ENCODE results near the gene HMGXB4.

The HMGXB4 gene

DNA sequence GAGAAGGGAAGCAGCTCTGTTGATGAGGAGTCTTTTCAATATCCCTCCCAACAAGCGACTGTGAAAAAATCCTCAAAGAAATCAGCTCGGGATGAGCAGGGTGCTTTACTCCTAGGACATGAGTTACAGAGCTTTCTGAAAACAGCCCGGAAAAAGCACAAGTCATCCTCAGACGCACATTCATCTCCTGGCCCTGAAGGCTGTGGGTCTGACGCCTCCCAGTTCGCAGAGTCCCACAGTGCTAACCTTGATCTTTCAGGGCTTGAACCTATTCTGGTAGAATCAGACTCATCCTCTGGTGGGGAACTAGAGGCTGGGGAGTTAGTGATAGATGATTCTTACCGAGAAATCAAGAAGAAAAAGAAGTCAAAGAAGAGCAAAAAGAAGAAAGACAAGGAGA is 7.7 kb downstream of the HMGXB4 start:
- Histone ChIP-seq H3K4me2 (ENCODE audit: insufficient read depth, low read length, poor library complexity, severe bottlenecking) (no peak overlapping the region), H2BK15ac (ENCODE audit: low read length) (no peak overlapping the region), H2AK5ac (ENCODE audit: low read depth, low read length) (no peak overlapping the region), H2BK5ac (ENCODE audit: low read length) (no peak overlapping the region), H2BK12ac (ENCODE audit: low read length) (no peak overlapping the region), H3K9ac (ENCODE audit: low read depth, low read length, poor library complexity) (no peak overlapping the region), H3K27ac (replicated peaks; ENCODE audit: low read length) (no peak overlapping the region), H4K91ac (ENCODE audit: low read depth, low read length, poor library complexity) (no peak overlapping the region), H3K4me1 (ENCODE audit: control insufficient read depth in 2 of 2, insufficient read depth in 1 of 2, low read depth in 1 of 2, low read length in 2 of 2) (no peaks in the 10 kb centered on the region), H2AFZ (ENCODE audit: low read length) (no peak overlapping the region), H3K9me3 (replicated peaks in 1 of 2; ENCODE audit: control insufficient read depth in 2 of 2, insufficient read depth in 1 of 2, low read depth in 1 of 2, low read length in 2 of 2) (peaks cover 0 to 4% of the 10 kb centered on the region in 2 donors), H4K8ac (ENCODE audit: low read depth, low read length) (no peak overlapping the region), H3K4me3 (ENCODE audit: low read length in 2 of 2) (no peak overlapping the region), H3K36me3 (replicated peaks in 1 of 2; ENCODE audit: control insufficient read depth in 2 of 2, insufficient read depth in 2 of 2, low read length in 2 of 2) (peaks cover 43 to 96% of the 10 kb centered on the region in 2 donors), H3K14ac (ENCODE audit: low read length) (no peak overlapping the region), H3K27me3 (ENCODE audit: control insufficient read depth in 3 of 3, insufficient read depth in 3 of 3, low read depth in 1 of 3, low read length in 3 of 3) (no peaks in the 10 kb centered on the region), H3K23ac (ENCODE audit: low read depth, low read length, poor library complexity) (no peak overlapping the region), H3K4ac (ENCODE audit: low read length) (no peak overlapping the region), H3K18ac (ENCODE audit: low read length) (no peak overlapping the region), H2BK120ac (ENCODE audit: low read depth, low read length) (no peak overlapping the region), H3K79me1 (ENCODE audit: low read depth, low read length) (peaks cover 1% of the 10 kb centered on the region)
- no peak for DNase-seq (ENCODE audit: low spot score)
- WGBS, 2 donors (ENCODE audit: extremely low coverage in 2 of 2, insufficient read length in 2 of 2, insufficient replicate concordance in 1 of 2), result no CpG with 5 or more reads among the region's 7 CpGs

DNA sequence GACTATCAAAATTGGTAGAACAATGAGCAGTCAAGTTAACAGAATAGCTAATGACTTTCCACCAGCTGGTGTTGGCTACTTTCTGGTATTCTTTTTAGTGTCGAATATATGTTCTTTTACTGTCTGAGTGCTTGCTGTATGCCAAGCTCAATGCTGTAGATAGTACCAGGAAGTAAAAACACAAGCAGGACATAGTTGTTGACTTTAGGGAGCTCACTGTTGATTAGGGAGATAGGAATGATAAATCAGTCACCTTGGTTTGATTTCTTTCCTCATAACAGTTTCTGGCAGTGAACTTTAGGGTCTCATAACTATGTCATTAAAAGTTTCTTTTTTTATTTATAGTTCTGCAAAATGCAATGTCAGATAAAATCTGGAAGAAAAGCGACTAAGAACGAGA is 9.0 kb downstream of the HMGXB4 start:
- peaks cover 0 to 3% of the 10 kb centered on the region in 2 donors for H3K9me3 ChIP-seq (replicated peaks in 1 of 2; ENCODE audit: control insufficient read depth in 2 of 2, insufficient read depth in 1 of 2, low read depth in 1 of 2, low read length in 2 of 2)
- H3K4me1 ChIP-seq (ENCODE audit: control insufficient read depth in 2 of 2, insufficient read depth in 1 of 2, low read depth in 1 of 2, low read length in 2 of 2), result no peaks in the 10 kb centered on the region
- no peak overlapping the region for H2AK5ac ChIP-seq (ENCODE audit: low read depth, low read length)
- H2BK5ac ChIP-seq (ENCODE audit: low read length), result no peak overlapping the region
- H3K79me1 ChIP-seq (ENCODE audit: low read depth, low read length), result peaks cover 1% of the 10 kb centered on the region
- H3K9ac ChIP-seq (ENCODE audit: low read depth, low read length, poor library complexity), result no peak overlapping the region
- H4K8ac ChIP-seq (ENCODE audit: low read depth, low read length), result no peak overlapping the region
- no peak overlapping the region for H3K4me3 ChIP-seq (ENCODE audit: low read length in 2 of 2)
- no peaks in the 10 kb centered on the region for H3K27me3 ChIP-seq (ENCODE audit: control insufficient read depth in 3 of 3, insufficient read depth in 3 of 3, low read depth in 1 of 3, low read length in 3 of 3)
- WGBS, 2 donors (ENCODE audit: extremely low coverage in 2 of 2, insufficient read length in 2 of 2, insufficient replicate concordance in 1 of 2), result no CpG with 5 or more reads among the region's 3 CpGs
- no peak overlapping the region for H2AFZ ChIP-seq (ENCODE audit: low read length)
- H2BK12ac ChIP-seq (ENCODE audit: low read length), result no peak overlapping the region
- no peak overlapping the region for H3K4me2 ChIP-seq (ENCODE audit: insufficient read depth, low read length, poor library complexity, severe bottlenecking)
- no peak overlapping the region for H3K23ac ChIP-seq (ENCODE audit: low read depth, low read length, poor library complexity)
- H3K14ac ChIP-seq (ENCODE audit: low read length), result no peak overlapping the region
- no peak overlapping the region for H3K18ac ChIP-seq (ENCODE audit: low read length)
- DNase-seq (ENCODE audit: low spot score), result no peak
- H3K27ac ChIP-seq (replicated peaks; ENCODE audit: low read length), result no peak overlapping the region
- peaks cover 45 to 99% of the 10 kb centered on the region in 2 donors for H3K36me3 ChIP-seq (replicated peaks in 1 of 2; ENCODE audit: control insufficient read depth in 2 of 2, insufficient read depth in 2 of 2, low read length in 2 of 2)
- H4K91ac ChIP-seq (ENCODE audit: low read depth, low read length, poor library complexity), result no peak overlapping the region
- no peak overlapping the region for H3K4ac ChIP-seq (ENCODE audit: low read length)
- no peak overlapping the region for H2BK15ac ChIP-seq (ENCODE audit: low read length)
- no peak overlapping the region for H2BK120ac ChIP-seq (ENCODE audit: low read depth, low read length)

GRCh38 chr22:35269630-35270029 is 12.3 kb downstream of the HMGXB4 start:
- Histone ChIP-seq H3K18ac (ENCODE audit: low read length) (no peak overlapping the region), H3K4me1 (ENCODE audit: control insufficient read depth in 2 of 2, insufficient read depth in 1 of 2, low read depth in 1 of 2, low read length in 2 of 2) (no peaks in the 10 kb centered on the region), H3K9me3 (replicated peaks in 1 of 2; ENCODE audit: control insufficient read depth in 2 of 2, insufficient read depth in 1 of 2, low read depth in 1 of 2, low read length in 2 of 2) (peaks cover 0 to 3% of the 10 kb centered on the region in 2 donors), H4K91ac (ENCODE audit: low read depth, low read length, poor library complexity) (no peak overlapping the region), H3K9ac (ENCODE audit: low read depth, low read length, poor library complexity) (peak overlapping the region; percentile 46), H3K27ac (replicated peaks; ENCODE audit: low read length) (no peak overlapping the region), H3K4me3 (ENCODE audit: low read length in 2 of 2) (no peak overlapping the region), H2AK5ac (ENCODE audit: low read depth, low read length) (no peak overlapping the region), H2BK5ac (ENCODE audit: low read length) (no peak overlapping the region), H3K4ac (ENCODE audit: low read length) (no peak overlapping the region), H2BK120ac (ENCODE audit: low read depth, low read length) (no peak overlapping the region), H2BK12ac (ENCODE audit: low read length) (no peak overlapping the region), H3K36me3 (replicated peaks in 1 of 2; ENCODE audit: control insufficient read depth in 2 of 2, insufficient read depth in 2 of 2, low read length in 2 of 2) (peaks cover 43 to 99% of the 10 kb centered on the region in 2 donors), H2AFZ (ENCODE audit: low read length) (no peak overlapping the region), H3K14ac (ENCODE audit: low read length) (no peak overlapping the region), H3K4me2 (ENCODE audit: insufficient read depth, low read length, poor library complexity, severe bottlenecking) (no peak overlapping the region), H2BK15ac (ENCODE audit: low read length) (no peak overlapping the region), H3K27me3 (ENCODE audit: control insufficient read depth in 3 of 3, insufficient read depth in 3 of 3, low read depth in 1 of 3, low read length in 3 of 3) (no peaks in the 10 kb centered on the region), H3K79me1 (ENCODE audit: low read depth, low read length) (no peaks in the 10 kb centered on the region), H3K23ac (ENCODE audit: low read depth, low read length, poor library complexity) (no peak overlapping the region), H4K8ac (ENCODE audit: low read depth, low read length) (no peak overlapping the region)
- no peak for DNase-seq (ENCODE audit: low spot score)
- WGBS, 2 donors (ENCODE audit: extremely low coverage in 2 of 2, insufficient read length in 2 of 2, insufficient replicate concordance in 1 of 2), result 100% methylated on average over 1 of the region's 3 CpGs; no CpG with 5 or more reads in 1 of the 2 donors

GRCh38 chr22:35274154-35274871 is 17.0 kb downstream of the HMGXB4 start:
- Histone ChIP-seq H3K23ac (ENCODE audit: low read depth, low read length, poor library complexity) (no peak overlapping the region), H2BK15ac (ENCODE audit: low read length) (no peak overlapping the region), H2BK12ac (ENCODE audit: low read length) (no peak overlapping the region), H3K4me2 (ENCODE audit: insufficient read depth, low read length, poor library complexity, severe bottlenecking) (no peak overlapping the region), H4K8ac (ENCODE audit: low read depth, low read length) (no peak overlapping the region), H3K27me3 (ENCODE audit: control insufficient read depth in 3 of 3, insufficient read depth in 3 of 3, low read depth in 1 of 3, low read length in 3 of 3) (no peaks in the 10 kb centered on the region), H3K4ac (ENCODE audit: low read length) (no peak overlapping the region), H3K36me3 (replicated peaks in 1 of 2; ENCODE audit: control insufficient read depth in 2 of 2, insufficient read depth in 2 of 2, low read length in 2 of 2) (peaks cover 25 to 98% of the 10 kb centered on the region in 2 donors), H3K4me1 (ENCODE audit: control insufficient read depth in 2 of 2, insufficient read depth in 1 of 2, low read depth in 1 of 2, low read length in 2 of 2) (no peaks in the 10 kb centered on the region), H3K27ac (replicated peaks; ENCODE audit: low read length) (no peak overlapping the region), H2BK120ac (ENCODE audit: low read depth, low read length) (no peak overlapping the region), H3K9me3 (replicated peaks in 1 of 2; ENCODE audit: control insufficient read depth in 2 of 2, insufficient read depth in 1 of 2, low read depth in 1 of 2, low read length in 2 of 2) (peaks cover 0 to 1% of the 10 kb centered on the region in 2 donors), H3K4me3 (ENCODE audit: low read length in 2 of 2) (no peak overlapping the region), H3K79me1 (ENCODE audit: low read depth, low read length) (no peaks in the 10 kb centered on the region), H3K18ac (ENCODE audit: low read length) (no peak overlapping the region), H2AK5ac (ENCODE audit: low read depth, low read length) (no peak overlapping the region), H4K91ac (ENCODE audit: low read depth, low read length, poor library complexity) (no peak overlapping the region), H3K14ac (ENCODE audit: low read length) (no peak overlapping the region), H2AFZ (ENCODE audit: low read length) (no peak overlapping the region), H3K9ac (ENCODE audit: low read depth, low read length, poor library complexity) (no peak overlapping the region), H2BK5ac (ENCODE audit: low read length) (no peak overlapping the region)
- no CpG with 5 or more reads among the region's 8 CpGs for WGBS, 2 donors (ENCODE audit: extremely low coverage in 2 of 2, insufficient read length in 2 of 2, insufficient replicate concordance in 1 of 2)
- DNase-seq (ENCODE audit: low spot score), result no peak
